ENCODE measurements around the gene TPP2.

DNA sequence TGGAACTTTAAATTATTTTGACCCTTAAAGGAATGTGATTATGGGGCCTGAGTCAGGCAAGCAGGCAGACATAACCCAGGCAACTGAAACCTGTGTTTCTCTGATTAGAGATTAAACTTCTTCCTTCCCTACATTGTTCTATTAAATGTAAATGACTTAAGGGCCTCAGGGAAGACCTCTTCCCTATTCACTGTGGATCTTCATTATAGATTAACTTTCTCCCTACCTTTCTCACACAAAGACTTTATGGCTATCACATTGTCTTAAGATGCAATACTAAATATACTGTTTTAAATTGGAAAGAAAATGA is 106.9 kb downstream of the TPP2 start:
- TF ChIP-seq, protein P1, sequence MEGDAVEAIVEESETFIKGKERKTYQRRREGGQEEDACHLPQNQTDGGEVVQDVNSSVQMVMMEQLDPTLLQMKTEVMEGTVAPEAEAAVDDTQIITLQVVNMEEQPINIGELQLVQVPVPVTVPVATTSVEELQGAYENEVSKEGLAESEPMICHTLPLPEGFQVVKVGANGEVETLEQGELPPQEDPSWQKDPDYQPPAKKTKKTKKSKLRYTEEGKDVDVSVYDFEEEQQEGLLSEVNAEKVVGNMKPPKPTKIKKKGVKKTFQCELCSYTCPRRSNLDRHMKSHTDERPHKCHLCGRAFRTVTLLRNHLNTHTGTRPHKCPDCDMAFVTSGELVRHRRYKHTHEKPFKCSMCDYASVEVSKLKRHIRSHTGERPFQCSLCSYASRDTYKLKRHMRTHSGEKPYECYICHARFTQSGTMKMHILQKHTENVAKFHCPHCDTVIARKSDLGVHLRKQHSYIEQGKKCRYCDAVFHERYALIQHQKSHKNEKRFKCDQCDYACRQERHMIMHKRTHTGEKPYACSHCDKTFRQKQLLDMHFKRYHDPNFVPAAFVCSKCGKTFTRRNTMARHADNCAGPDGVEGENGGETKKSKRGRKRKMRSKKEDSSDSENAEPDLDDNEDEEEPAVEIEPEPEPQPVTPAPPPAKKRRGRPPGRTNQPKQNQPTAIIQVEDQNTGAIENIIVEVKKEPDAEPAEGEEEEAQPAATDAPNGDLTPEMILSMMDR (IDR thresholded peaks at IDR 0.05; ENCODE audit: low read depth, low read length, poor library complexity, severe bottlenecking), result no peak
- TF ChIP-seq EZH2phosphoT487 (IDR thresholded peaks at IDR 0.05; ENCODE audit: borderline replicate concordance, low read length), result no peak

Measured in DOHH2 (cell line).